OCI-LY3 (cell line): ENCODE measurements around the gene EPHA2.

Source experiments
- CTCF ChIP-seq: fragments of 200-600, 300-600 bp; sonication (generic); IDR thresholded peaks from 2 replicates; pipeline ENCODE4 v1.5.1; 2014; ENCODE audit warnings: antibody characterized with exemption, low read length, low read depth
- EZH2phosphoT487 ChIP-seq: fragments of 200-600 bp; shearing (Covaris generic); IDR thresholded peaks from 2 replicates; pipeline ENCODE4 v1.6.1; 2018; ENCODE audit warnings: antibody characterized with exemption, mixed run types, low read depth

DNA sequence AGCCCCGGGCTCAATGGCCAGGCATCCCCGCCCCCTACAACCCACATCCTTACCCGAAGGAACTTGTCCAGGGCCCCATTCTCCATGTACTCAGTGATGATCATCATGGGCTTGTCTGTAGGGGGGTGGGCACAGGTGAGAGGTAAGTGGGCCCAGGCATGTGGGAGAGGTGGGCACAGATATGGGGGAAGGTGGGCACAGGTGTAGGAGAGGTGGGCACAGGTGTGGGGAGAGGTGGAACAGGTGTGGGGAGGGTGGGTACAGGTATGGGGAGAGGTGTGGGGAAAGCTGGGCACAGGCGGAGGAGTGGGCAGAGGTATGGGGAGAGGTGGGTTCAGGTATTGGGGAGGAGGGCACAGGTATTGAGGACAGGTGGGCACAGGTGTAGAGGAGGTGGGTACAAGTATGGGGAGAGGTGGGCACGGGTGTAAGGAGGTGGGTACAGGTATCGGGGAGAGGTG, 23.5 kb downstream of the EPHA2 start:
- TF ChIP-seq CTCF, result no peak
- no peak for TF ChIP-seq EZH2phosphoT487
